HepG2 (cell line): ENCODE data around the gene ADGRV1. TPM values are rescaled to one million over a fixed set of nuclear protein-coding genes. Genes with fewer than 3 reads are reported as not detected.

Experiments
- ATAC-seq: fragments of 200-7000 bp; cut with Tn5 transposase; 3 replicates; pipeline ENCODE4 v1.9.1; 2020; ENCODE audit warnings: mild to moderate bottlenecking, moderate library complexity
- BruUV-seq: library from RNA; stranded (reverse); fragments of 400-500 nt; replicated peaks from 2 replicates; lab custom pipeline; 2021; lab: Mats Ljungman, UMichigan
- CTCF ChIA-PET: fragments of 300-600 bp; formaldehyde crosslinking; extraction: SDS; loops from one replicate; lab custom pipeline; 2021; ENCODE audit warnings: low total read pairs, inconsistent platforms, low intra/inter-chr PET ratio; lab: Yijun Ruan, JAX
- POLR2A ChIA-PET: fragments of 350-600 bp; sonication (Branson Sonifier 250); formaldehyde crosslinking; loops from one replicate; lab custom pipeline; 2020; ENCODE audit warnings: antibody characterized with exemption, inconsistent platforms; lab: Yijun Ruan, JAX
- DNase-seq: peaks from one replicate; pipeline ENCODE4 v3.0.0-alpha.2; 2015; ENCODE audit warnings: low spot score
- FAIRE-seq: peaks from 3 replicates; lab custom pipeline; 2011; peaks lifted over from hg19 to GRCh38; lab: Jason Lieb, UNC
- H2AFZ ChIP-seq: one replicate; pipeline ENCODE4 v1.6.1; 2011; ENCODE audit warnings: low read length, inconsistent platforms
- H3K27ac ChIP-seq: fragments of 300-600 bp; 3 replicates; pipeline ENCODE4 v1.8.0; 2011; ENCODE audit warnings: mixed run types, mild to moderate bottlenecking, mixed read lengths, low read length, inconsistent platforms; ENCODE audit not compliant: insufficient read depth; ENCODE audit errors: extremely low read length
- H3K27me3 ChIP-seq, 2 experiments: fragments of 200-600 bp in 1 of 2; 2 replicates in 1 of 2; 3 replicates in 1 of 2; pipeline versions ENCODE4 v1.6.0 to v1.8.0; 2011; ENCODE audit warnings: low read length in 2 of 2, mild to moderate bottlenecking in 2 of 2, moderate library complexity in 2 of 2, inconsistent platforms in 1 of 2; ENCODE audit not compliant: insufficient read depth in 2 of 2, control insufficient read depth in 1 of 2
- H3K36me3 ChIP-seq, 2 experiments: fragments of 200-600 bp in 1 of 2; replicated peaks in 1 of 2; 2 replicates in 1 of 2; 3 replicates in 1 of 2; pipeline versions ENCODE4 v1.5.1 to v1.8.0; 2011; ENCODE audit warnings: low read length in 2 of 2, inconsistent platforms in 1 of 2; ENCODE audit not compliant: insufficient read depth in 2 of 2, control insufficient read depth in 1 of 2
- H3K4me1 ChIP-seq: 2 replicates; pipeline ENCODE4 v1.5.1; 2012; ENCODE audit warnings: low read length, inconsistent platforms; ENCODE audit not compliant: insufficient read depth
- H3K4me2 ChIP-seq: 2 replicates; pipeline ENCODE4 v1.6.0; 2011; ENCODE audit warnings: low read depth, low read length, inconsistent platforms
- H3K4me3 ChIP-seq, 3 experiments: fragments of 200-600 bp in 1 of 3; sonication (generic), shearing (Covaris generic) in 1 of 3; replicated peaks in 1 of 3; 2 replicates each; pipeline ENCODE4 v1.5.1; 2011 to 2016; ENCODE audit warnings: low read length in 3 of 3, inconsistent platforms in 2 of 3, low read depth in 2 of 3, mild to moderate bottlenecking in 2 of 3, control low read depth in 1 of 3, mixed read lengths in 1 of 3; ENCODE audit not compliant: insufficient read depth in 1 of 3
- H3K79me2 ChIP-seq: one replicate; pipeline ENCODE4 v1.6.1; 2011; ENCODE audit warnings: low read length, inconsistent platforms; ENCODE audit not compliant: insufficient read depth
- H3K9ac ChIP-seq: 2 replicates; pipeline ENCODE4 v1.6.0; 2011; ENCODE audit warnings: mild to moderate bottlenecking, low read depth, low read length, inconsistent platforms; ENCODE audit not compliant: insufficient read depth
- H3K9me3 ChIP-seq: 2 replicates; pipeline ENCODE4 v1.5.1; 2012; ENCODE audit warnings: mild to moderate bottlenecking, low read length
- H4K20me1 ChIP-seq: 2 replicates; pipeline ENCODE4 v1.6.0; 2011; ENCODE audit warnings: inconsistent platforms, mild to moderate bottlenecking, low read length, moderate library complexity; ENCODE audit not compliant: insufficient read depth
- GMEB2 ChIP-seq: IDR thresholded peaks from 2 replicates; pipeline ENCODE4 v1.6.1; 2016; ENCODE audit warnings: missing biosample characterization, missing genetic modification reagents, low read depth
- IKZF5 ChIP-seq: IDR thresholded peaks from 2 replicates; pipeline ENCODE4 v1.6.1; 2018; ENCODE audit warnings: missing genetic modification reagents, mild to moderate bottlenecking, missing compliant biosample characterization
- KDM3A ChIP-seq: IDR thresholded peaks from 2 replicates; pipeline ENCODE4 v1.6.1; 2018; ENCODE audit warnings: low read depth, missing compliant biosample characterization
- KLF6 ChIP-seq: IDR thresholded peaks from 2 replicates; pipeline ENCODE4 v1.8.0; 2016; ENCODE audit warnings: missing biosample characterization, missing genetic modification reagents
- RNF2 ChIP-seq: fragments of 450-650 bp; conservative IDR thresholded peaks from 2 replicates; pipeline ENCODE4 v1.6.1; 2016; ENCODE audit warnings: low read depth
- SP140L ChIP-seq: sonication (generic); formaldehyde crosslinking; IDR thresholded peaks from 2 replicates; pipeline ENCODE4 v1.4.0; 2020; ENCODE audit warnings: missing genetic modification reagents, borderline replicate concordance
- ZEB1 ChIP-seq: IDR thresholded peaks from 2 replicates; pipeline ENCODE4 v1.6.1; 2012; ENCODE audit warnings: mild to moderate bottlenecking, low read depth, inconsistent platforms; ENCODE audit not compliant: insufficient replicate concordance
- ZNF101 ChIP-seq: sonication (generic); formaldehyde crosslinking; IDR thresholded peaks from 2 replicates; pipeline ENCODE4 v1.4.0; 2020; ENCODE audit warnings: mild to moderate bottlenecking, low read depth, missing genetic modification reagents, borderline replicate concordance
- ZNF572 ChIP-seq: sonication (generic); formaldehyde crosslinking; IDR thresholded peaks from 2 replicates; pipeline ENCODE4 v1.5.1; 2020; ENCODE audit warnings: mild to moderate bottlenecking, missing genetic modification reagents
- ZNF766 ChIP-seq: sonication (generic); formaldehyde crosslinking; IDR thresholded peaks from 2 replicates; pipeline ENCODE4 v1.5.0; 2020; ENCODE audit warnings: missing genetic modification reagents, borderline replicate concordance
- WGBS: methylation state at CpG from one replicate; pipeline ENCODE4 v1.1.6; 2017; ENCODE audit warnings: low lambda C conversion rate; 5-methylcytosine and 5-hydroxymethylcytosine counted together
- in situ Hi-C: cut with HindIII; loops from 2 replicates; pipeline ENCODE4 v1.10.0; 2017; ENCODE audit warnings: low pct_unique_long_range_greater_than_20kb; ENCODE audit not compliant: extremely low pct_ligation_motif_present
- intact Hi-C: fragments of 100-400 bp; cut with micrococcal nuclease; formaldehyde crosslinking; loops from one replicate; pipeline ENCODE4 v1.10.0; 2022; ENCODE audit not compliant: unreplicated experiment
- polyA plus RNA-seq, 8 experiments: library from polyadenylated mRNA; depleted of rRNA in 3 of 8; stranded (reverse) in 7 of 8; unstranded in 1 of 8; fragments of >200 nt; fragmentation: Illumina TruSeq in 4 of 8; extraction: Trizol in 4 of 8; gene quantifications; 2 replicates each; pipeline versions ENCODE4 v1.2.1 to v1.2.3, GENCODE V29; 2011 to 2016; ENCODE audit warnings: low read depth in 4 of 8, missing spikeins in 1 of 8, mixed read lengths in 1 of 8; ENCODE audit not compliant: insufficient read depth in 1 of 8
- total RNA-seq, 5 experiments: library from RNA; depleted of rRNA; stranded (reverse); fragments of >200 nt; fragmentation: Illumina TruSeq; extraction: Trizol; gene quantifications; 2 replicates each; pipeline ENCODE4 v1.2.3, GENCODE V29; 2016; ENCODE audit warnings: low read depth in 1 of 5
- TF ChIP-seq, protein P1 (sequence below): sonication (generic); formaldehyde crosslinking; IDR thresholded peaks from 2 replicates; pipeline ENCODE4 v1.4.0; 2020; ENCODE audit warnings: mild to moderate bottlenecking, missing genetic modification reagents
- TF ChIP-seq, protein P2 (sequence below): sonication (generic); formaldehyde crosslinking; IDR thresholded peaks from 2 replicates; pipeline ENCODE4 v1.9.0; 2021; ENCODE audit warnings: missing genetic modification reagents, borderline replicate concordance
- TF ChIP-seq, protein P3 (sequence below): sonication (generic); formaldehyde crosslinking; IDR thresholded peaks from 2 replicates; pipeline ENCODE4 v1.4.0; 2020; ENCODE audit warnings: mild to moderate bottlenecking, missing genetic modification reagents, borderline replicate concordance
- TF ChIP-seq, protein P4 (sequence below): sonication (generic); formaldehyde crosslinking; IDR thresholded peaks from 2 replicates; pipeline ENCODE4 v1.5.0; 2020; ENCODE audit warnings: missing genetic modification reagents, mild to moderate bottlenecking, borderline replicate concordance

The ADGRV1 gene
- total and polyA plus RNA-seq, 2 of the 13 experiments (the other 11 are each of a cell fraction or from before 2014, with no cell fraction given) = 1.7 to 3.9 TPM

GRCh38 chr5:90930062-90930461, 371.5 kb downstream of the ADGRV1 start:
- BruUV-seq = no TSS peak
- H3K27ac ChIP-seq = no peak overlapping the region
- POLR2A ChIA-PET = no interaction called here
- TF ChIP-seq, protein P1, sequence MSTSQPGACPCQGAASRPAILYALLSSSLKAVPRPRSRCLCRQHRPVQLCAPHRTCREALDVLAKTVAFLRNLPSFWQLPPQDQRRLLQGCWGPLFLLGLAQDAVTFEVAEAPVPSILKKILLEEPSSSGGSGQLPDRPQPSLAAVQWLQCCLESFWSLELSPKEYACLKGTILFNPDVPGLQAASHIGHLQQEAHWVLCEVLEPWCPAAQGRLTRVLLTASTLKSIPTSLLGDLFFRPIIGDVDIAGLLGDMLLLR (CRISPR knock-in tag) = no peak
- TF ChIP-seq, protein P2, sequence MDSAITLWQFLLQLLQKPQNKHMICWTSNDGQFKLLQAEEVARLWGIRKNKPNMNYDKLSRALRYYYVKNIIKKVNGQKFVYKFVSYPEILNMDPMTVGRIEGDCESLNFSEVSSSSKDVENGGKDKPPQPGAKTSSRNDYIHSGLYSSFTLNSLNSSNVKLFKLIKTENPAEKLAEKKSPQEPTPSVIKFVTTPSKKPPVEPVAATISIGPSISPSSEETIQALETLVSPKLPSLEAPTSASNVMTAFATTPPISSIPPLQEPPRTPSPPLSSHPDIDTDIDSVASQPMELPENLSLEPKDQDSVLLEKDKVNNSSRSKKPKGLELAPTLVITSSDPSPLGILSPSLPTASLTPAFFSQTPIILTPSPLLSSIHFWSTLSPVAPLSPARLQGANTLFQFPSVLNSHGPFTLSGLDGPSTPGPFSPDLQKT (CRISPR knock-in tag) = no peak
- no peak for TF ChIP-seq KDM3A (CRISPR knock-in tag)
- no peak for TF ChIP-seq IKZF5 (CRISPR knock-in tag)
- TF ChIP-seq ZEB1 = no peak
- TF ChIP-seq, protein P3, sequence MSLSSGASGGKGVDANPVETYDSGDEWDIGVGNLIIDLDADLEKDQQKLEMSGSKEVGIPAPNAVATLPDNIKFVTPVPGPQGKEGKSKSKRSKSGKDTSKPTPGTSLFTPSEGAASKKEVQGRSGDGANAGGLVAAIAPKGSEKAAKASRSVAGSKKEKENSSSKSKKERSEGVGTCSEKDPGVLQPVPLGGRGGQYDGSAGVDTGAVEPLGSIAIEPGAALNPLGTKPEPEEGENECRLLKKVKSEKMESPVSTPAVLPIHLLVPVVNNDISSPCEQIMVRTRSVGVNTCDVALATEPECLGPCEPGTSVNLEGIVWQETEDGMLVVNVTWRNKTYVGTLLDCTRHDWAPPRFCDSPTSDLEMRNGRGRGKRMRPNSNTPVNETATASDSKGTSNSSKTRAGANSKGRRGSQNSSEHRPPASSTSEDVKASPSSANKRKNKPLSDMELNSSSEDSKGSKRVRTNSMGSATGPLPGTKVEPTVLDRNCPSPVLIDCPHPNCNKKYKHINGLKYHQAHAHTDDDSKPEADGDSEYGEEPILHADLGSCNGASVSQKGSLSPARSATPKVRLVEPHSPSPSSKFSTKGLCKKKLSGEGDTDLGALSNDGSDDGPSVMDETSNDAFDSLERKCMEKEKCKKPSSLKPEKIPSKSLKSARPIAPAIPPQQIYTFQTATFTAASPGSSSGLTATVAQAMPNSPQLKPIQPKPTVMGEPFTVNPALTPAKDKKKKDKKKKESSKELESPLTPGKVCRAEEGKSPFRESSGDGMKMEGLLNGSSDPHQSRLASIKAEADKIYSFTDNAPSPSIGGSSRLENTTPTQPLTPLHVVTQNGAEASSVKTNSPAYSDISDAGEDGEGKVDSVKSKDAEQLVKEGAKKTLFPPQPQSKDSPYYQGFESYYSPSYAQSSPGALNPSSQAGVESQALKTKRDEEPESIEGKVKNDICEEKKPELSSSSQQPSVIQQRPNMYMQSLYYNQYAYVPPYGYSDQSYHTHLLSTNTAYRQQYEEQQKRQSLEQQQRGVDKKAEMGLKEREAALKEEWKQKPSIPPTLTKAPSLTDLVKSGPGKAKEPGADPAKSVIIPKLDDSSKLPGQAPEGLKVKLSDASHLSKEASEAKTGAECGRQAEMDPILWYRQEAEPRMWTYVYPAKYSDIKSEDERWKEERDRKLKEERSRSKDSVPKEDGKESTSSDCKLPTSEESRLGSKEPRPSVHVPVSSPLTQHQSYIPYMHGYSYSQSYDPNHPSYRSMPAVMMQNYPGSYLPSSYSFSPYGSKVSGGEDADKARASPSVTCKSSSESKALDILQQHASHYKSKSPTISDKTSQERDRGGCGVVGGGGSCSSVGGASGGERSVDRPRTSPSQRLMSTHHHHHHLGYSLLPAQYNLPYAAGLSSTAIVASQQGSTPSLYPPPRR (CRISPR knock-in tag) = no peak
- no peak for TF ChIP-seq ZNF766 (CRISPR knock-in tag)
- TF ChIP-seq ZNF101 (CRISPR knock-in tag) = no peak
- TF ChIP-seq SP140L = no peak
- TF ChIP-seq RNF2 = no peak
- no peak for TF ChIP-seq KLF6 (CRISPR knock-in tag)
- TF ChIP-seq, protein P4, sequence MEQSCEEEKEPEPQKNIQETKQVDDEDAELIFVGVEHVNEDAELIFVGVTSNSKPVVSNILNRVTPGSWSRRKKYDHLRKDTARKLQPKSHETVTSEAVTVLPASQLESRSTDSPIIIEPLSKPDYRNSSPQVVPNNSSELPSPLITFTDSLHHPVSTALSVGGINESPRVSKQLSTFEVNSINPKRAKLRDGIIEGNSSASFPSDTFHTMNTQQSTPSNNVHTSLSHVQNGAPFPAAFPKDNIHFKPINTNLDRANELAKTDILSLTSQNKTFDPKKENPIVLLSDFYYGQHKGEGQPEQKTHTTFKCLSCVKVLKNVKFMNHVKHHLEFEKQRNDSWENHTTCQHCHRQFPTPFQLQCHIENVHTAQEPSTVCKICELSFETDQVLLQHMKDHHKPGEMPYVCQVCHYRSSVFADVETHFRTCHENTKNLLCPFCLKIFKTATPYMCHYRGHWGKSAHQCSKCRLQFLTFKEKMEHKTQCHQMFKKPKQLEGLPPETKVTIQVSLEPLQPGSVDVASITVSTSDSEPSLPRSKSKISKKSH (CRISPR knock-in tag) = no peak
- no peak for TF ChIP-seq ZNF572 (CRISPR knock-in tag)
- TF ChIP-seq GMEB2 = no peak

More at GRCh38 chr5:90930062-90930461, 371.5 kb downstream of the ADGRV1 start:
- Histone ChIP-seq H3K4me3 (no peak overlapping the region), H3K36me3 (no peaks in the 10 kb centered on the region), H3K4me2 (no peak overlapping the region), H4K20me1 (no peaks in the 10 kb centered on the region), H3K27me3 (no peaks in the 10 kb centered on the region), H3K9ac (no peak overlapping the region), H3K4me1 (peaks cover 45% of the 10 kb centered on the region), H2AFZ (no peak overlapping the region), H3K79me2 (no peaks in the 10 kb centered on the region), H3K9me3 (0 out of 2 replicates have a peak, but pooled peaks cover 4% of the 10 kb centered on the region)
- ATAC-seq (no peak), FAIRE-seq (no peak), DNase-seq (no peak)
- intact Hi-C loops (no loop called here), in situ Hi-C loops (loop anchor here (10.0 kb wide), 2 partner anchors 165 to 455 kb away; partner anchors contain the start of gene ARRDC3)
- CTCF ChIA-PET = no interaction called here
- 71% methylated on average over 5 of the region's 5 CpGs for WGBS
